Heart right ventricle (tissue), 16 donors: ENCODE results near the gene ZNHIT3. TPM values are rescaled to one million over a fixed set of nuclear protein-coding genes. Genes with fewer than 3 reads are reported as not detected.
A peak's percentile ranks its signal among the peaks of the same experiment; 100 is the strongest.

Experiments
- ATAC-seq, 8 donors: fragments of 200-7000 bp; cut with Tn5 transposase; one replicate each; pipeline ENCODE4 v1.9.1; 2020; ENCODE audit warnings: mild to moderate bottlenecking in 8 of 8, moderate library complexity in 8 of 8, moderate number of reproducible peaks in 1 of 8
- DNase-seq, 2 donors: peaks; one replicate each; pipeline ENCODE4 v3.0.0-alpha.2; 2020
- H3K27ac ChIP-seq, 10 donors: fragments of 200-600 bp; sonication (generic) in 2 of 10; one replicate each; pipeline versions ENCODE4 v1.5.0 to v1.8.0; 2020 to 2022; ENCODE audit warnings: mild to moderate bottlenecking in 3 of 10
- H3K27me3 ChIP-seq, 7 donors: fragments of 200-600 bp; one replicate each; pipeline ENCODE4 v1.8.0; 2021 to 2022; ENCODE audit warnings: mild to moderate bottlenecking in 2 of 7
- H3K36me3 ChIP-seq, 9 donors: fragments of 200-600 bp; sonication (generic) in 1 of 9; one replicate each; pipeline versions ENCODE4 v1.5.0 to v1.8.0; 2020 to 2022; ENCODE audit warnings: mild to moderate bottlenecking in 2 of 9
- H3K4me1 ChIP-seq, 9 donors: fragments of 200-600 bp; sonication (generic) in 1 of 9; one replicate each; pipeline versions ENCODE4 v1.5.0 to v1.8.0; 2020 to 2022; ENCODE audit warnings: mild to moderate bottlenecking in 4 of 9
- H3K4me3 ChIP-seq, 10 donors: fragments of 200-600 bp; sonication (generic) in 2 of 10; one replicate each; pipeline versions ENCODE4 v1.5.0 to v1.8.0; 2020 to 2022; ENCODE audit warnings: mild to moderate bottlenecking in 7 of 10, moderate library complexity in 2 of 10
- H3K9me3 ChIP-seq, 11 donors: fragments of 200-600 bp in 10 of 11; sonication (generic) in 2 of 11; one replicate each; pipeline versions ENCODE4 v1.5.0 to v1.8.0; 2013 to 2022; ENCODE audit warnings: mild to moderate bottlenecking in 2 of 11, control low read depth in 1 of 11, moderate library complexity in 1 of 11
- WGBS, 2 donors: extraction: QIAGEN DNeasy Blood & Tissue Kit; methylation state at CpG; one replicate each; pipeline ENCODE4 v1.1.7; 2013; ENCODE audit warnings: inconsistent platforms in 1 of 2; 5-methylcytosine and 5-hydroxymethylcytosine counted together
- intact Hi-C, 10 donors: fragments of 100-400 bp; cut with DNase I; formaldehyde crosslinking; loops; one replicate each; pipeline versions ENCODE4 v1.11.1 to v1.14.2; 2022
- polyA plus RNA-seq, 2 donors: library from polyadenylated mRNA; stranded (reverse); fragments of 200-250 nt; gene quantifications; one replicate each; pipeline ENCODE4 v1.2.3, GENCODE V29; 2013
- total RNA-seq, 10 donors: library from RNA; stranded (reverse); fragmentation: NEBNext Ultra II Directional in 3 of 10; extraction: Animal tissue kit (Norgen Biotek cat#: 25700) in 3 of 10; gene quantifications; one replicate each; pipeline versions ENCODE4 v1.2.1 to v1.2.4, GENCODE V29; 2021 to 2023
- TF ChIP-seq, protein P1 (sequence below), 9 donors: fragments of 200-600 bp; sonication (generic) in 2 of 9; IDR thresholded peaks; one replicate each; pipeline versions ENCODE4 v1.5.0 to v1.8.0; 2021 to 2022; ENCODE audit warnings: antibody characterized with exemption in 9 of 9, mild to moderate bottlenecking in 5 of 9, moderate library complexity in 1 of 9
- donor health status: Arrhythmogenic right ventricular cardiomyopathy.
- donor health status: ischemic (EF 13 %, LVEDD 7.1; RV severe dilation, severe dysfunction).
- donor health status: healthy with polysubstance abuse.
- donor health status: DM: no; HTN: yes; CAD: no.
- donor health status: DM: no; HTN: no; CAD: no.
- donor health status: ischemic (EF 25% LVEDD 6.9; RV normal size, moderate dysfunction).
- donor health status: ischemic (EF 25% LVEDD 5.7; RV mildly dilated, moderate dysfunction).
- donor health status: healthy.
- donor health status: DM: yes; HTN: yes; CAD: no.
- donor health status: Ischemic cardiomyopathy.
- donor health status: ischemic (EF 35%, LVEDD 5.7; RV mildly dilated, moderate dysfunction).
- donor health status: nonischemic (EF 11% LVEDD 7.7; RV severe dilation, severe dysfunction).
- donor health status: DM: yes; HTN: yes; CAD: no.
- donor health status: PGD.
- donor health status: ischemic (EF 29% LVEDD 5.4; RV normal size, mild dysfunction).
- donor health status: nonischemic (EF 23%, LVEDD 6.1; RV moderate dilation, normal function).

ZNHIT3 gene
- total and polyA plus RNA-seq, 12 donors = 12.0 to 34.0 (median 23.0) TPM

GRCh38 chr17:36532435-36532975 lies 46.0 kb downstream of the ZNHIT3 start:
- ATAC-seq = no peak
- H3K36me3 ChIP-seq = peaks cover 0 to 67% (median 12%) of the 10 kb centered on the region in 9 donors
- no peaks in the 10 kb centered on the region for H3K9me3 ChIP-seq
- H3K4me3 ChIP-seq = no peak overlapping the region
- no peak overlapping the region for H3K27ac ChIP-seq
- intact Hi-C loops = loop anchor here in 3 of 10 donors (5.0 to 10.0 kb wide), 3 partner anchors 48 to 62 kb away; partner anchors contain the start of genes DHRS11 (in 2 of the 3) and ZNHIT3 (in 1 of the 3)
- peaks cover 0 to 24% (median 15%) of the 10 kb centered on the region in 9 donors for H3K4me1 ChIP-seq
- DNase-seq = no peak
- TF ChIP-seq, protein P1, sequence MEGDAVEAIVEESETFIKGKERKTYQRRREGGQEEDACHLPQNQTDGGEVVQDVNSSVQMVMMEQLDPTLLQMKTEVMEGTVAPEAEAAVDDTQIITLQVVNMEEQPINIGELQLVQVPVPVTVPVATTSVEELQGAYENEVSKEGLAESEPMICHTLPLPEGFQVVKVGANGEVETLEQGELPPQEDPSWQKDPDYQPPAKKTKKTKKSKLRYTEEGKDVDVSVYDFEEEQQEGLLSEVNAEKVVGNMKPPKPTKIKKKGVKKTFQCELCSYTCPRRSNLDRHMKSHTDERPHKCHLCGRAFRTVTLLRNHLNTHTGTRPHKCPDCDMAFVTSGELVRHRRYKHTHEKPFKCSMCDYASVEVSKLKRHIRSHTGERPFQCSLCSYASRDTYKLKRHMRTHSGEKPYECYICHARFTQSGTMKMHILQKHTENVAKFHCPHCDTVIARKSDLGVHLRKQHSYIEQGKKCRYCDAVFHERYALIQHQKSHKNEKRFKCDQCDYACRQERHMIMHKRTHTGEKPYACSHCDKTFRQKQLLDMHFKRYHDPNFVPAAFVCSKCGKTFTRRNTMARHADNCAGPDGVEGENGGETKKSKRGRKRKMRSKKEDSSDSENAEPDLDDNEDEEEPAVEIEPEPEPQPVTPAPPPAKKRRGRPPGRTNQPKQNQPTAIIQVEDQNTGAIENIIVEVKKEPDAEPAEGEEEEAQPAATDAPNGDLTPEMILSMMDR (IDR thresholded peaks at IDR 0.05) = no peak
- WGBS, 2 donors = 97 to 98% methylated on average over 2 of the region's 2 CpGs
- H3K27me3 ChIP-seq = no peaks in the 10 kb centered on the region

GRCh38 chr17:36533935-36534839 lies 47.7 kb downstream of the ZNHIT3 start:
- Histone ChIP-seq H3K4me1 (peaks cover 0 to 24% (median 15%) of the 10 kb centered on the region in 9 donors), H3K27me3 (no peaks in the 10 kb centered on the region), H3K27ac (peak overlapping the region; percentile 86 to 99 (median 96)), H3K36me3 (peaks cover 0 to 67% (median 9%) of the 10 kb centered on the region in 9 donors), H3K4me3 (peak overlapping the region; percentile 55 to 89 (median 78)), H3K9me3 (no peaks in the 10 kb centered on the region)
- peak; percentile 24 to 63 (median 54) for ATAC-seq
- DNase-seq = peak; percentile 52 to 67
- TF ChIP-seq, protein P1 (IDR thresholded peaks at IDR 0.05) = peak in 8 of 9 donors; percentile 11 to 61 (median 55)
- intact Hi-C loops = loop anchor here in 4 of 10 donors (2.0 to 10.0 kb wide), 4 partner anchors 49 to 61 kb away; partner anchors contain the start of genes DHRS11 (in 2 of the 4) and ZNHIT3 (in 1 of the 4)
- 7% methylated on average over 48 of the region's 48 CpGs for WGBS, 2 donors

DNA sequence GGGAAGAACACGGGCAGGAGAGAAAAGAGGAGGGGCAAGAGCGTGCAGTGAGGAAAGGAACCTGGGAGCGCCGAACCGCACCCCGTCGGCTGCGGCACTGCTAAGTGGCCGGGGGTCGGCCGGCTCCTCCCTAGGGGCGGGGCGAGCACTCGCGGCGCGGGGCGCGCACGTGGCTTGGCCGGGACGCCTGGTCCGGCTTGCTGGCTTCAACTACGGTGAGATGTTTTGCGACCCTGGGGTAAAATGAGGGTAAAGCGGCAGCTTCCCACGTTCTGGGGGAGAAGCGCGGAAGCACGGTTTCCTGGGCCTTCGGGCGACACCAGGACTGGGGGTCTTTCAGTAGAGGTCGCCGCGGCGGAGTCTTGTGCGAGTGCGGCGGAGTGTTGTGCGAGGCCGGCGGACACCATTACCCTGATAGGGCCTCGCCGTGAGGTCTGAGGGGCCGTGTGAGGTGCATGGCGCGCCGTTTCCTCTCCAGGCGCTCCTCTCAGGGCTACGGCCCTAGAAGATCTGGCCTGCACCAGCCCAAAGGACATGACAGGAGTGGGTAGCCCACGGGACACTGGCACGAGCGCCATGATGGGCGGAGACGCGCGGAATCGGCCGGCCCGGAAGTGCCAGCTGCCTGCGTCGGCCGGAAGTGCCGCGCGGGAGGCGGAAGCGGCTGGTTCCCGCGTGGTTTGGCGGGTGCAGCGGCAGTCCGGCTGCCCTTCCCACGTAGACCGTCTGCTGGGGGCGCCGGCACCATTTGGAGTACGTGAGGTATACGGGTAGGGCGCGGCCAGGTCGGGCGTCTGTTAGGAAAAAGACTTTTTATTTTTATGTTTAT lies 48.6 kb downstream of the ZNHIT3 start, which contains the start of the genes MYO19 and PIGW:
Gene MYO19 (minus strand): TSS at position 29 of the 829 bp plus-strand sequence. CDS start 2,330 bp downstream, outside the sequence.
Gene PIGW (plus strand): TSS at position 148 of the 829 bp plus-strand sequence. CDS start 2,115 bp downstream, outside the sequence.
- DNase-seq = peak; percentile 86 to 90
- Histone ChIP-seq H3K4me3 (peak within 1 kb of the TSS; percentile 55 to 89 (median 78)), H3K27ac (peak within 1 kb of the TSS; percentile 86 to 99 (median 96)), H3K9me3 (no peaks in the 10 kb centered on the region), H3K36me3 (peaks cover 0 to 65% (median 9%) of the 10 kb centered on the region in 9 donors), H3K27me3 (no peaks in the 10 kb centered on the region), H3K4me1 (peaks cover 0 to 24% (median 15%) of the 10 kb centered on the region in 9 donors)
- 0% methylated on average over 83 of the region's 83 CpGs for WGBS, 2 donors
- ATAC-seq = peak; percentile 92 to 96 (median 94)
- TF ChIP-seq, protein P1 (IDR thresholded peaks at IDR 0.05) = peak in 3 of 9 donors; percentile 30 to 40 (median 34)
- intact Hi-C loops = loop anchor here in 4 of 10 donors (2.0 to 10.0 kb wide), 4 partner anchors 50 to 60 kb away; partner anchors contain the start of genes DHRS11 (in 2 of the 4) and ZNHIT3 (in 1 of the 4)
